ENCODE data around the gene ZNF668.

Gene ZNF668

GRCh38 chr16:31078597-31079341 is 4.7 kb upstream of the ZNF668 start:
- DNase-seq (ENCODE audit: low spot score): no peak
- no peak for TF ChIP-seq CTCF (IDR thresholded peaks at IDR 0.05; ENCODE audit: poor library complexity, severe bottlenecking)
- no peak overlapping the region for H3K27ac ChIP-seq (ENCODE audit: poor library complexity, severe bottlenecking)
- H3K4me3 ChIP-seq (ENCODE audit: severe bottlenecking): no peak overlapping the region
- no peaks in the 10 kb centered on the region for H3K9me3 ChIP-seq (ENCODE audit: severe bottlenecking)
- H3K36me3 ChIP-seq (ENCODE audit: low read depth): peaks cover 53% of the 10 kb centered on the region
- no peaks in the 10 kb centered on the region for H3K4me1 ChIP-seq (ENCODE audit: insufficient read depth, poor library complexity, severe bottlenecking)
- ATAC-seq (ENCODE audit: low read depth): no peak
- H3K27me3 ChIP-seq (ENCODE audit: insufficient read depth, poor library complexity, severe bottlenecking): no peaks in the 10 kb centered on the region

GRCh38 chr16:31077592-31078396 is 3.8 kb upstream of the ZNF668 start:
- H3K36me3 ChIP-seq (ENCODE audit: low read depth): peaks cover 50% of the 10 kb centered on the region
- no peak for ATAC-seq (ENCODE audit: low read depth)

GRCh38 chr16:31077024-31077423 is 3.0 kb upstream of the ZNF668 start:
- Histone ChIP-seq H3K27me3 (ENCODE audit: insufficient read depth, poor library complexity, severe bottlenecking) (no peaks in the 10 kb centered on the region), H3K36me3 (ENCODE audit: low read depth) (peaks cover 45% of the 10 kb centered on the region), H3K4me3 (ENCODE audit: severe bottlenecking) (no peak overlapping the region), H3K27ac (ENCODE audit: poor library complexity, severe bottlenecking) (no peak overlapping the region), H3K4me1 (ENCODE audit: insufficient read depth, poor library complexity, severe bottlenecking) (peaks cover under 1% of the 10 kb centered on the region), H3K9me3 (ENCODE audit: severe bottlenecking) (no peaks in the 10 kb centered on the region)
- ATAC-seq (ENCODE audit: low read depth): no peak
- no peak for TF ChIP-seq CTCF (IDR thresholded peaks at IDR 0.05; ENCODE audit: poor library complexity, severe bottlenecking)
- DNase-seq (ENCODE audit: low spot score): peak; percentile 49

More at GRCh38 chr16:31077592-31078396, 3.8 kb upstream of the ZNF668 start:
- Histone ChIP-seq H3K9me3 (ENCODE audit: severe bottlenecking) (no peaks in the 10 kb centered on the region), H3K4me3 (ENCODE audit: severe bottlenecking) (no peak overlapping the region), H3K27ac (ENCODE audit: poor library complexity, severe bottlenecking) (no peak overlapping the region), H3K4me1 (ENCODE audit: insufficient read depth, poor library complexity, severe bottlenecking) (no peaks in the 10 kb centered on the region), H3K27me3 (ENCODE audit: insufficient read depth, poor library complexity, severe bottlenecking) (no peaks in the 10 kb centered on the region)
- TF ChIP-seq CTCF (IDR thresholded peaks at IDR 0.05; ENCODE audit: poor library complexity, severe bottlenecking): no peak
- peak; percentile 65 for DNase-seq (ENCODE audit: low spot score)

- H3K9me3 ChIP-seq (ENCODE audit: severe bottlenecking): no peaks in the 10 kb centered on the region
- peak; percentile 57 for DNase-seq (ENCODE audit: low spot score)
- no peak overlapping the region for H3K4me3 ChIP-seq (ENCODE audit: severe bottlenecking)
- H3K27ac ChIP-seq (ENCODE audit: poor library complexity, severe bottlenecking): no peak overlapping the region
- peaks cover 40% of the 10 kb centered on the region for H3K36me3 ChIP-seq (ENCODE audit: low read depth)
- H3K27me3 ChIP-seq (ENCODE audit: insufficient read depth, poor library complexity, severe bottlenecking): no peaks in the 10 kb centered on the region
- TF ChIP-seq CTCF (IDR thresholded peaks at IDR 0.05; ENCODE audit: poor library complexity, severe bottlenecking): no peak
- peaks cover 6% of the 10 kb centered on the region for H3K4me1 ChIP-seq (ENCODE audit: insufficient read depth, poor library complexity, severe bottlenecking)
- no peak for ATAC-seq (ENCODE audit: low read depth)
These were observed 2.3 kb upstream of the ZNF668 start for GRCh38 chr16:31076319-31076718.
